Left lung (tissue), 10 donors: ENCODE data around the gene HPN. TPM values are rescaled to one million over a fixed set of nuclear protein-coding genes. Genes with fewer than 3 reads are reported as not detected.

Experiments
- ATAC-seq: fragments of 200-7000 bp; cut with Tn5 transposase; one replicate; pipeline ENCODE4 v1.9.1; 2020; ENCODE audit warnings: moderate library complexity
- DNase-seq, 4 donors: peaks; one replicate each; pipeline ENCODE4 v3.0.0-alpha.2; 2013 to 2020
- H3K27ac ChIP-seq, 2 donors: fragments of 200-600 bp; sonication (generic) in 1 of 2; one replicate each; pipeline versions ENCODE4 v1.5.0 to v1.8.0; 2020 to 2021
- H3K27me3 ChIP-seq, 2 donors: fragments of 200-600 bp; sonication (generic) in 1 of 2; one replicate each; pipeline versions ENCODE4 v1.5.0 to v1.8.0; 2020 to 2021
- H3K36me3 ChIP-seq, 2 donors: fragments of 200-600 bp; sonication (generic) in 1 of 2; one replicate each; pipeline versions ENCODE4 v1.5.0 to v1.8.0; 2020 to 2021
- H3K4me1 ChIP-seq, 2 donors: fragments of 200-600 bp; one replicate each; pipeline ENCODE4 v1.8.0; 2021
- H3K4me3 ChIP-seq, 2 donors: fragments of 200-600 bp; sonication (generic) in 1 of 2; one replicate each; pipeline versions ENCODE4 v1.5.0 to v1.8.0; 2020 to 2021; ENCODE audit warnings: mild to moderate bottlenecking in 1 of 2
- H3K9me3 ChIP-seq, 2 donors: fragments of 200-600 bp; sonication (generic) in 1 of 2; one replicate each; pipeline versions ENCODE4 v1.5.0 to v1.8.0; 2020 to 2021
- CTCF ChIP-seq, 2 donors: fragments of 200-600 bp; sonication (generic) in 1 of 2; IDR thresholded peaks; one replicate each; pipeline versions ENCODE4 v1.5.0 to v1.8.0; 2021; ENCODE audit warnings: antibody characterized with exemption in 2 of 2
- intact Hi-C, 2 donors: fragments of 100-400 bp; cut with DNase I; formaldehyde crosslinking; loops; one replicate each; pipeline versions ENCODE4 v1.11.2 to v1.14.2; 2022
- polyA plus RNA-seq, 6 donors: library from polyadenylated mRNA; unstranded; fragments of 120-200 nt; gene quantifications; one replicate each; pipeline ENCODE4 v1.2.1, GENCODE V29; 2013; ENCODE audit not compliant: insufficient read length in 6 of 6
- total RNA-seq, 2 donors: library from RNA; stranded (reverse); fragmentation: NEBNext Ultra II Directional; extraction: Animal tissue kit (Norgen Biotek cat#: 25700); gene quantifications; one replicate each; pipeline ENCODE4 v1.2.1, GENCODE V29; 2021
- donor health status: DM: no; HTN: yes; CAD: no.
- donor health status: DM: no; HTN: no; CAD: no.

Gene HPN
- total and polyA plus RNA-seq, 8 donors = 16.8 to 44.7 (median 32.2) TPM

DNA sequence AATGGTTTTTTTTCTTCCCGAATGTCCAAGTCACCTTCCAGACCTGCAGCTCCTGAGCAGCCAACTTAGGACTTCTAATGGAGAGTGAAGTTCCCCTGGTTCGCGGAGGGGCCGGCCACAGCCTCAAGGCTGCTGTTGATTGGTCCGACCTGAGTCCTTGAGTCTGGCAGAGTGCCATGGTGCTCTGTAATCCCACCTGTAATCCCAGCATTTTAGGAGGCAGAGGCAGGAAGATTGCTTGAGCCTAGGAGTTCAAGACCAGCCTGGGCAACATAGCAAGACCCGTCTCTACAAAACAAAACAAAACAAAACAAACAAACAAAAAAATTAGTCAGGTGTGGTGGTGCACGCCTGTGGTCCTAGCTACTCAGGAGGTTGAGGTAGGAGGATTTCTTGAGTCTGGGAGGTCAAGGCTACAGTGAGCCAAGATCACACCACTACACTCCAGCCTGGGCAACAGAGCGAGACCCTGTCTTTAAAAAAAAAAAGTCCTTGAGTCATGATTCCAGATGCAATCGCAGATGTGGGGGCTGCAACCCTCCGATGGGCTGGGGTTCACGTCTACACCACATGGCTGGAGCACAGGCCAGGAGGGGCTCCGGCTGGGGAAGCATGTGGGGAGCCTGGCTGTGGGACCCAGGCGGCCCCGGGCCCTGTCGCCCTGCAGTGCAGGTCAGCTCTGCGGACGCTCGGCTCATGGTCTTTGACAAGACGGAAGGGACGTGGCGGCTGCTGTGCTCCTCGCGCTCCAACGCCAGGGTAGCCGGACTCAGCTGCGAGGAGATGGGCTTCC lies 17.7 kb downstream of the HPN start:
- no peaks in the 10 kb centered on the region for H3K4me1 ChIP-seq
- intact Hi-C loops = no loop called here
- no peak overlapping the region for H3K27ac ChIP-seq
- H3K36me3 ChIP-seq = no peaks in the 10 kb centered on the region
- H3K27me3 ChIP-seq = peaks cover 0 to 7% of the 10 kb centered on the region in 2 donors
- H3K4me3 ChIP-seq = no peak overlapping the region
- DNase-seq (peak in 1 of 4 donors; percentile 79), ATAC-seq (no peak)
- TF ChIP-seq CTCF (IDR thresholded peaks at IDR 0.05) = no peak
- no peaks in the 10 kb centered on the region for H3K9me3 ChIP-seq

- no peak overlapping the region for H3K4me3 ChIP-seq
- intact Hi-C loops = loop anchor here in 1 of 2 donors (10.0 kb wide), 1 partner anchor 75 kb away; the partner anchor contains the start of genes FXYD1 and LGI4
- no peaks in the 10 kb centered on the region for H3K4me1 ChIP-seq
- no peak overlapping the region for H3K27ac ChIP-seq
- H3K27me3 ChIP-seq = peaks cover 0 to 7% of the 10 kb centered on the region in 2 donors
- DNase-seq (peak in 1 of 4 donors; percentile 73), ATAC-seq (no peak)
- no peak for TF ChIP-seq CTCF (IDR thresholded peaks at IDR 0.05)
- H3K36me3 ChIP-seq = no peaks in the 10 kb centered on the region
- H3K9me3 ChIP-seq = no peaks in the 10 kb centered on the region
Measured at GRCh38 chr19:35059799-35060091, 18.2 kb downstream of the HPN start.

GRCh38 chr19:35060160-35060855 lies 18.8 kb downstream of the HPN start:
- TF ChIP-seq CTCF (IDR thresholded peaks at IDR 0.05) = no peak
- Histone ChIP-seq H3K36me3 (no peaks in the 10 kb centered on the region), H3K27me3 (peaks cover 0 to 7% of the 10 kb centered on the region in 2 donors), H3K27ac (no peak overlapping the region), H3K9me3 (no peaks in the 10 kb centered on the region), H3K4me1 (no peaks in the 10 kb centered on the region), H3K4me3 (no peak overlapping the region)
- DNase-seq (peak in 1 of 4 donors; percentile 68), ATAC-seq (no peak)
- intact Hi-C loops = loop anchor here in 1 of 2 donors (10.0 kb wide), 1 partner anchor 74 kb away; the partner anchor contains the start of genes FXYD1 and LGI4

DNA sequence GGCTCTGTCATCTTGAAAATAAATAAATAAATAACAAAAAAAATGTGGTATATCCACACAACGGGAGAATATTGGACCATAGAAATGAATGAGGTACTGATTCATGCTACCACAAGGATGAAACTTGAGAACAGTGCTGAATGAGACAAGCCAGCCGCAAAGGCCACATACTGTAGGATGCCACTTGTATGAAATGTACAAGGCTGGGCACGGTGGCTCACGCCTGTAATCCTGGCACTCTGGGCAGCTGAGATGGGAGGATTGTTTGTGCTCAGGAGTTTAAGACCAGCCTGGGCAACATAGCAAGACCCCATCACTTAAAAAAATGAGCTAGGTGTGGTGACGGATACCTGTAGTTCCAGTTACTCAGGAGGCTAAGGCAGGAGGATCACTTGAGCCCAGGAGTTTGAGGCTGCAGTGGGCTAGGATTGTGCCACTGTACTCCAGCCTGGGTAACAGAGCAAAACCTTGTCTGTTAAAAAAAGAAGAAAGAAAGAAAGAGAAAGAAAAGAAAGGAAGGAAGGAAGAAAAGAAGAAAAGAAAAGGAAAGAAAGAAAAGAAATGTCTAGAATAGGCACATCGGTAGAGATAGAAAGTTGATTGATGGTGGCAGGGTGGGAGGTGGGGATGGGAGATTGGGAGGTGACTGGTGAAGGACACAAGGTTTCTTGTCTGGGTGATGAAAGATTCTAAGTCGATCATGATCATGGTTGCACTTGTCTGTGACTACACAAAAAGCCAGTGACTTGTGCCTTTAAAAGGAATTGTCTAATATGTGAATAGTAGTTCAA lies 20.3 kb downstream of the HPN start:
- no peaks in the 10 kb centered on the region for H3K4me1 ChIP-seq
- no peaks in the 10 kb centered on the region for H3K9me3 ChIP-seq
- no peaks in the 10 kb centered on the region for H3K36me3 ChIP-seq
- no peak overlapping the region for H3K27ac ChIP-seq
- no peak for DNase-seq
- no peak for ATAC-seq
- no peak for TF ChIP-seq CTCF (IDR thresholded peaks at IDR 0.05)
- H3K4me3 ChIP-seq = no peak overlapping the region
- intact Hi-C loops = loop anchor here in 1 of 2 donors (10.0 kb wide), 1 partner anchor 73 kb away; the partner anchor contains the start of genes FXYD1 and LGI4
- no peaks in the 10 kb centered on the region for H3K27me3 ChIP-seq
